22Rv1 (cell line): ENCODE measurements around the gene RNF175.

Experiments
- H3K27ac ChIP-seq: fragments of 450-650 bp; 2 replicates; pipeline ENCODE4 v1.5.1; 2017
- ZFX ChIP-seq: fragments of 450-650 bp; IDR thresholded peaks from 2 replicates; pipeline ENCODE4 v1.6.1; 2017; ENCODE audit warnings: antibody characterized with exemption, borderline replicate concordance
- TF ChIP-seq, protein P1 (sequence below): fragments of 450-650 bp; IDR thresholded peaks from 2 replicates; pipeline ENCODE4 v1.5.1; 2017; ENCODE audit warnings: mild to moderate bottlenecking

RNF175 gene

DNA sequence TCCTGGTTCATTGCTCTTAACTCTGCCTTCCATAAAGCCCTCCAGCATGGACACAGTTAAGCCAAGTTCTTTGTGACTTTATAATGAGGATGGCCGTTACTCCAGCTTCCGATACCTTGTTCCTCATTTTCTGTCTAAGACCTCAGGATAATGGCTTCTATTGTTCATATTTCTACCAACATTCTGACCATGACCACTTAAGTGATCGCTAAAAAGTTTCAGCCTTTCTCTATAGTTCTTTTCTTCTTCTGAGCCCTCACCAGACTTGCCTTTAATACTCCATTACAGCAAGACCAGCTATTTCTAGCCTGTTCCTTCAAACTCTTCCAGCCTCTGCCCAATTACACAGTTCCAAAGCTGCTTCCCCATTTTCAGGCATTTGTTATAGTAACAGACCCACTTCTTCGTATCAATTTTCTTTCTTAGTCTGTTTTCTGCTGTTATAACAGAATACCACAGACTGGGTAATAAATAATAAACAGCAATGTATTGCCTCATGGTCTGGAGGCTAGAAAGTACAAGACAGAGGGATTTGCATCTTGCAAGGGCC, 12.3 kb downstream of the RNF175 start:
- TF ChIP-seq, protein P1, sequence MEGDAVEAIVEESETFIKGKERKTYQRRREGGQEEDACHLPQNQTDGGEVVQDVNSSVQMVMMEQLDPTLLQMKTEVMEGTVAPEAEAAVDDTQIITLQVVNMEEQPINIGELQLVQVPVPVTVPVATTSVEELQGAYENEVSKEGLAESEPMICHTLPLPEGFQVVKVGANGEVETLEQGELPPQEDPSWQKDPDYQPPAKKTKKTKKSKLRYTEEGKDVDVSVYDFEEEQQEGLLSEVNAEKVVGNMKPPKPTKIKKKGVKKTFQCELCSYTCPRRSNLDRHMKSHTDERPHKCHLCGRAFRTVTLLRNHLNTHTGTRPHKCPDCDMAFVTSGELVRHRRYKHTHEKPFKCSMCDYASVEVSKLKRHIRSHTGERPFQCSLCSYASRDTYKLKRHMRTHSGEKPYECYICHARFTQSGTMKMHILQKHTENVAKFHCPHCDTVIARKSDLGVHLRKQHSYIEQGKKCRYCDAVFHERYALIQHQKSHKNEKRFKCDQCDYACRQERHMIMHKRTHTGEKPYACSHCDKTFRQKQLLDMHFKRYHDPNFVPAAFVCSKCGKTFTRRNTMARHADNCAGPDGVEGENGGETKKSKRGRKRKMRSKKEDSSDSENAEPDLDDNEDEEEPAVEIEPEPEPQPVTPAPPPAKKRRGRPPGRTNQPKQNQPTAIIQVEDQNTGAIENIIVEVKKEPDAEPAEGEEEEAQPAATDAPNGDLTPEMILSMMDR: no peak
- TF ChIP-seq ZFX: no peak
- H3K27ac ChIP-seq: no peak overlapping the region

DNA sequence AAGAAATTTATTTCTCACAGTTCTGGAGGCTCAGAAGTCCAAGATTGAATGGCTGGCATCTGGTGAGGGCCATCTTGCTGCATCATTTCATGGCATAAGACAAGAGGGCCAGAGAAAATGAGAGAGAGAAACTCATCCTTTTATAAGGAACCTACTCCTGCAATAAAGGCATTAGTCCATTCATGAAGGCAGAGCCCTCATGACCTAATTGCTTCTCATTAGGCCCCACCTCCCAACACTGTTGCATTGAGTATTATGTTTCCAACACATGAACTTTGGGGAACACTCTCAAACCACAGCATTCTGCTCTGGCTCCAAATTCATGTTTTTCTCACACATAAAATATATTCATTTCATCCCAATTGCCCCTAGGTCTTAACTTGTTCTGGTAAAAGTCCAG, 14.2 kb downstream of the RNF175 start:
- no peak for TF ChIP-seq ZFX
- TF ChIP-seq, protein P1: no peak
- H3K27ac ChIP-seq: no peak overlapping the region

DNA sequence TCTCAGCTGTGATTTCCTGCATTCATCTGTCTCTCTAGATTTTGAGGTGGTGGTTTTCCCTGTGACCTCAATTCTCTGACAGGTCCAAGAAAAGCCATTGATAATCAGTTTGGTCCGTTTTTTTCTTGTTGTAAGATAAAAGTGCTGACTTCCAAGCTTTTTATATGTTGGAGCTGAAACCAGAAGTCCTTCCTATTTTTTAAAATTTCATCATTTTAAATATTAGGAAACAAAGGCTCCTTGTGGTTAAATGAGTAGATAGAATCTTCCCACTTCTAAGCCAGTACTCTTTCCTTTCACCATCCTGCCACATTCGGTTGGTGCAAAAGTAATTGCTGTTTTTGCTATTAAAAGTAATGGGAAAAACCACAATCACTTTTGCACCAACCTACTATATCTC, 18.3 kb downstream of the RNF175 start:
- TF ChIP-seq, protein P1: no peak
- TF ChIP-seq ZFX: no peak
- no peak overlapping the region for H3K27ac ChIP-seq

DNA sequence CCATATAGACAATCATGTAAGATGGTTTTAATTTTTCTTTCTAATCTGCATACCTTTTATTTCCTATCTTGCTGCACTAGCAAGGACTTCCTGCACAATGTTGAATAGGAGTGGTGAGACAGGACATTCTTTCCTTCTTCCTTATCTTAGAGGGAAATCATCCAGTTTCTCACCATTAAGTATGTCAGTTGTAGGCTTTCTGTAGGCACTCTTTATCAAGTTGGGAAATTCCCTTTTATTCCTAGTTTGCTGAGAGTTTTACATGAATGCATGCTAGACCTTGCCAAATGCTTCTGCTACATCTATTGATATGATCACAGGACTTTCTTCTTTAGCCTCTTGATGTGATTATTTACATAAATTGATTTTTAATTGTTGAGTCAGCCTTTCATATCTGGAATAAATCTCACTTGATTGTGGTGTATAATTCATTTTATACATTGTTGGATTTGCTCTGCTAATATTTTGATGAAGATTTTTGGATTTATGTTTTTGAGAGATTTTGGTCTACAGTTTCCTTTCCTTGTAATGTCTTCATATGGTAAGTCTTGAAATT, 23.8 kb downstream of the RNF175 start:
- no peak overlapping the region for H3K27ac ChIP-seq
- TF ChIP-seq, protein P1: no peak
- TF ChIP-seq ZFX: no peak

DNA sequence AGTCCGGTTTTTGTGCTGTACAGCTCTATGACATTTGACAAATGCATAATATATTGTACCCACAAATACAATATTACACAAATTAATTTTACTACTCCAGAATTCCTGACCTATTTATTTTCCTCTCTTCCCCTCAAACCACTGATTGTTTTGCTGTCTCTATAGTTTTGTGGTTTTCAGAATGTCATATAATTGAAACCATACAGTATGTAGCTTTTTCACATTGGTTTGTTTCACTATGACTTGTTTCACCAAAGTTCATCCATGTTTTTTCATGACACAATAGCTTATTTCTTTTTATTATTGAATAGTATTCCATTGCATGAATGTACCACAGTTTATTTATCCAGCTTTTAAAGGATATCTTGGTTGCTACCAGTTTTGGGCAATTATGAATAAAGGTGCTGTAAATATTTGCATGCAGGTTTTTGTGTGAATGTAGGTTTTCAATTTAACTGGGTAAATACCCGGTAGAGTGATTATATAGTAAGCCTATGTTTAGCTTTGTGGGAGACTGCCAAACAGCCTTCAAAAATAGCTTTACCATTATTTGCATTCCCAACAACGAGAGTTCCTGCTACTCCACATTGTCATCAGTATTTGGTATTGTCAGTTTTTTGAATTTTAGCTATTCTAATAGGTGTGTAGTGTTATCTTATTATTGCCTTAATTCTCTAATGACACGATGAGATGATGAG, 25.9 kb downstream of the RNF175 start:
- TF ChIP-seq, protein P1: no peak
- TF ChIP-seq ZFX: no peak
- no peak overlapping the region for H3K27ac ChIP-seq

DNA sequence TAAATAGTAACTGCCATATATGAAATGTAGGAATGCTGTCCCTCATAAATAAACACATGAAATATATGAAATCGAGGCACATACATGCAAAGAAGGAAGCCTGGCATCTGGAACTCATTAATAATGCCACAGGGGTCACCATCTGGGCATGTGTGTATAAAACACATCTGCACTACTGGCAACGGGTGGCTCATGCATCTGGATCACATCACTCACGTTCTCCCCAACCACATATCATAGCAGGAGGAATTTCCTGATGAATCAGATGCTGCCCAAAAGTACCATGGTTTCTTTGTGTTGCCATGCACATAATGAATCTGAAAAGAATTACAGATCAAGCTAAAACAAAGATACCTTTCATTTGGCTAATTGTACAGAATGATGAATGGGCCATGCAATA, 28.6 kb downstream of the RNF175 start:
- H3K27ac ChIP-seq: no peak overlapping the region

DNA sequence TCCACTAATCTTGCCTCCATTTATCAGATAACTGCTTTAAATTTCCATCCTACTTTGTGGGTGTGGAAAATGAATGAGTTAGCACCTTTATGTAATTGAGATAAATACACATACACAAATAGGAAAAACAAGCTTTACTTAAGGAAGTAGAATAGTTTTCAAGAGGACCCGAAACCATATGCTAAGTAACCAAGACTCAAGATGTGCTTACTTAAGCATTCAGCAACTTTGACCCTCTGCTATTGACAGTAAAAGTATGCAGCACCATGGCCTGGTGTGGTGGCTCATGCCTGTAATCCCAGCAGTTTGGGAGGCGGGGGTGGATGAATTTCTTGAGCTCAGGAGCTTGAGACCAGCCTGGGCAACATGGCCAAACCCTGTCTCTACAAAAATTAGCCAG, 29.9 kb downstream of the RNF175 start:
- no peak for TF ChIP-seq ZFX
- TF ChIP-seq, protein P1: no peak
- no peak overlapping the region for H3K27ac ChIP-seq

More for the DNA sequence above, 28.6 kb downstream of the RNF175 start:
- TF ChIP-seq, protein P1: no peak
- TF ChIP-seq ZFX: no peak
